SK-N-SH (cell line): ENCODE measurements around the gene SACS.

Experiments used
- CTCF ChIP-seq: fragments of 200-600 bp; sonication (generic); IDR thresholded peaks from 2 replicates; pipeline ENCODE4 v1.6.1; 2017; ENCODE audit warnings: antibody characterized with exemption, mild to moderate bottlenecking, moderate library complexity
- EP300 ChIP-seq, 2 experiments: IDR thresholded peaks; 2 replicates each; pipeline versions ENCODE4 v1.4.0 to v1.6.1; 2012; ENCODE audit warnings: borderline replicate concordance in 1 of 2, low read depth in 1 of 2, low read length in 1 of 2
- FOSL2 ChIP-seq: IDR thresholded peaks from 2 replicates; pipeline ENCODE4 v1.4.0; 2012; ENCODE audit warnings: low read depth, mild to moderate bottlenecking, moderate library complexity, borderline replicate concordance
- IRF3 ChIP-seq: fragments of 150-350 bp; IDR thresholded peaks from 2 replicates; pipeline ENCODE4 v1.6.1; 2016; ENCODE audit warnings: mild to moderate bottlenecking, low read depth, low read length
- JUND ChIP-seq: IDR thresholded peaks from 2 replicates; pipeline ENCODE4 v1.4.0; 2012
- MAX ChIP-seq: IDR thresholded peaks from 2 replicates; pipeline ENCODE4 v1.4.0; 2012; ENCODE audit warnings: low read depth
- POLR2AphosphoS5 ChIP-seq: IDR thresholded peaks from 2 replicates; pipeline ENCODE4 v1.6.1; 2012; ENCODE audit warnings: low read depth, low read length
- REST ChIP-seq: IDR thresholded peaks from 2 replicates; pipeline ENCODE4 v1.6.1; 2012; ENCODE audit warnings: mild to moderate bottlenecking, low read depth, low read length, moderate library complexity
- RXRA ChIP-seq: IDR thresholded peaks from 2 replicates; pipeline ENCODE4 v1.4.0; 2012; ENCODE audit warnings: low read depth, mild to moderate bottlenecking, borderline replicate concordance
- TAF1 ChIP-seq: IDR thresholded peaks from 2 replicates; pipeline ENCODE4 v1.6.1; 2012; ENCODE audit warnings: low read depth, mild to moderate bottlenecking, low read length, moderate library complexity, borderline replicate concordance
- USF1 ChIP-seq: IDR thresholded peaks from 2 replicates; pipeline ENCODE4 v1.4.0; 2012; ENCODE audit warnings: low read depth, borderline replicate concordance

GRCh38 chr13:23344931-23345595 lies 88.4 kb downstream of the SACS start:
- TF ChIP-seq CTCF (no peak), POLR2AphosphoS5 (no peak), IRF3 (no peak), FOSL2 (no peak), REST (no peak), TAF1 (no peak), RXRA (no peak), EP300 (IDR thresholded peaks at IDR 0.05; ENCODE audit: borderline replicate concordance in 1 of 2, low read depth in 1 of 2, low read length in 1 of 2) (no peak), JUND (no peak), MAX (no peak), USF1 (no peak)
